ENCODE data around the gene NR2F2. TPM values are rescaled to one million over a fixed set of nuclear protein-coding genes. Genes with fewer than 3 reads are reported as not detected.

NR2F2 gene
- total RNA-seq, 1 experiment from 2014 or later, result 72.1 TPM

GRCh38 chr15:96351761-96352603 is 21.5 kb downstream of the NR2F2 start:
- ChIA-PET CTCF (no interaction called here), POLR2A (ENCODE audit: unreplicated experiment) (no interaction called here)
- H3K4me3 ChIP-seq, result no peak overlapping the region

GRCh38 chr15:96352604-96353405 is 22.3 kb downstream of the NR2F2 start:
- ChIA-PET POLR2A (ENCODE audit: unreplicated experiment) (no interaction called here), CTCF (interaction anchor here (0.6 kb wide), 1 partner anchor 21 kb away, joined by 16 read pairs; no protein-coding TSS in a partner anchor)
- Histone ChIP-seq H3K27me3 (ENCODE audit: insufficient read depth, low read depth) (no peaks in the 10 kb centered on the region), H3K79me2 (ENCODE audit: low read depth) (no peaks in the 10 kb centered on the region), H3K9me3 (ENCODE audit: insufficient read depth, low read depth) (no peaks in the 10 kb centered on the region), H3K27ac (no peak overlapping the region), H3K9me2 (ENCODE audit: insufficient read depth) (no peaks in the 10 kb centered on the region), H3K4me1 (replicated peaks; ENCODE audit: insufficient read depth) (no peaks in the 10 kb centered on the region; the same call in 1 of the 2 replicates), H3K36me3 (ENCODE audit: low read depth) (no peaks in the 10 kb centered on the region; the same call in 1 of the 2 replicates), H2AFZ (no peak overlapping the region), H4K20me1 (ENCODE audit: insufficient read depth) (0 out of 2 replicates have a peak, but pooled peaks cover 5% of the 10 kb centered on the region), H3F3A (ENCODE audit: insufficient read depth, low read depth) (peaks cover 17% of the 10 kb centered on the region; the same call in 1 of the 2 replicates), H3K4me3 (no peak overlapping the region), H3K4me2 (no peak overlapping the region)
- TF ChIP-seq EZH2 (IDR thresholded peaks at IDR 0.05; ENCODE audit: low read depth) (no peak), CTCF (conservative IDR thresholded peaks at IDR 0.05) (no peak)
- BruUV-seq (replicated peaks), result no TSS peak
- intact Hi-C loops (cut with micrococcal nuclease; ENCODE audit: unreplicated experiment), result no loop called here
- DNase-seq, result no peak

More at GRCh38 chr15:96351761-96352603, 21.5 kb downstream of the NR2F2 start:
- Histone ChIP-seq H2AFZ (no peak overlapping the region), H3K27ac (no peak overlapping the region), H3K4me1 (replicated peaks; ENCODE audit: insufficient read depth) (no peaks in the 10 kb centered on the region), H3K27me3 (ENCODE audit: insufficient read depth, low read depth) (no peaks in the 10 kb centered on the region), H3F3A (ENCODE audit: insufficient read depth, low read depth) (peaks cover 17% of the 10 kb centered on the region; the same call in 1 of the 2 replicates), H3K36me3 (ENCODE audit: low read depth) (no peaks in the 10 kb centered on the region; the same call in 1 of the 2 replicates), H3K9me3 (ENCODE audit: insufficient read depth, low read depth) (no peaks in the 10 kb centered on the region), H3K4me2 (no peak overlapping the region), H3K9me2 (ENCODE audit: insufficient read depth) (no peaks in the 10 kb centered on the region), H4K20me1 (ENCODE audit: insufficient read depth) (0 out of 2 replicates have a peak, but pooled peaks cover 5% of the 10 kb centered on the region), H3K79me2 (ENCODE audit: low read depth) (no peaks in the 10 kb centered on the region)
- no peak for DNase-seq
- no peak for TF ChIP-seq EZH2 (IDR thresholded peaks at IDR 0.05; ENCODE audit: low read depth)
- TF ChIP-seq CTCF (conservative IDR thresholded peaks at IDR 0.05), result no peak
- BruUV-seq (replicated peaks), result no TSS peak
- intact Hi-C loops (cut with micrococcal nuclease; ENCODE audit: unreplicated experiment), result no loop called here

- CTCF ChIA-PET, result interaction anchor here (0.6 kb wide), 1 partner anchor 21 kb away, joined by 16 read pairs; no protein-coding TSS in a partner anchor
Observed at GRCh38 chr15:96353416-96353929, 23.0 kb downstream of the NR2F2 start.

More at GRCh38 chr15:96353416-96353929, 23.0 kb downstream of the NR2F2 start:
- H4K20me1 ChIP-seq (ENCODE audit: insufficient read depth), result 0 out of 2 replicates have a peak, but pooled peaks cover 5% of the 10 kb centered on the region
- no peak overlapping the region for H3K27ac ChIP-seq
- H2AFZ ChIP-seq, result no peak overlapping the region
- H3K27me3 ChIP-seq (ENCODE audit: insufficient read depth, low read depth), result no peaks in the 10 kb centered on the region
- BruUV-seq (replicated peaks), result no TSS peak
- peaks cover 17% of the 10 kb centered on the region; the same call in 1 of the 2 replicates for H3F3A ChIP-seq (ENCODE audit: insufficient read depth, low read depth)
- H3K4me1 ChIP-seq (replicated peaks; ENCODE audit: insufficient read depth), result no peaks in the 10 kb centered on the region; the same call in 1 of the 2 replicates
- no peak for DNase-seq
- POLR2A ChIA-PET (ENCODE audit: unreplicated experiment), result no interaction called here
- no peaks in the 10 kb centered on the region for H3K9me3 ChIP-seq (ENCODE audit: insufficient read depth, low read depth)
- no peaks in the 10 kb centered on the region; the same call in 1 of the 2 replicates for H3K36me3 ChIP-seq (ENCODE audit: low read depth)
- no peak overlapping the region for H3K4me3 ChIP-seq
- intact Hi-C loops (cut with micrococcal nuclease; ENCODE audit: unreplicated experiment), result no loop called here
- TF ChIP-seq EZH2 (IDR thresholded peaks at IDR 0.05; ENCODE audit: low read depth) (no peak), CTCF (conservative IDR thresholded peaks at IDR 0.05) (no peak)
- no peak overlapping the region for H3K4me2 ChIP-seq
- no peaks in the 10 kb centered on the region for H3K9me2 ChIP-seq (ENCODE audit: insufficient read depth)
- no peaks in the 10 kb centered on the region for H3K79me2 ChIP-seq (ENCODE audit: low read depth)
